Umbilical cord (tissue), 2 donors: ENCODE data around the gene CAMTA1. TPM values are rescaled to one million over a fixed set of nuclear protein-coding genes. Genes with fewer than 3 reads are reported as not detected.

Source experiments
- DNase-seq: peaks from one replicate; pipeline ENCODE4 v3.0.0-alpha.2; 2015; ENCODE audit warnings: low spot score
- total RNA-seq: library from RNA; depleted of rRNA; stranded (reverse); fragments of >200 nt; gene quantifications from one replicate; pipeline ENCODE4 v1.2.3, GENCODE V29; 2014; ENCODE audit warnings: low replicate concordance; ENCODE audit not compliant: insufficient read depth

The CAMTA1 gene
- total RNA-seq, 1 donor from 2014 or later: 29.6 TPM

- DNase-seq: no peak
Observed at GRCh38 chr1:7186382-7187111, 401.3 kb downstream of the CAMTA1 start.

DNA sequence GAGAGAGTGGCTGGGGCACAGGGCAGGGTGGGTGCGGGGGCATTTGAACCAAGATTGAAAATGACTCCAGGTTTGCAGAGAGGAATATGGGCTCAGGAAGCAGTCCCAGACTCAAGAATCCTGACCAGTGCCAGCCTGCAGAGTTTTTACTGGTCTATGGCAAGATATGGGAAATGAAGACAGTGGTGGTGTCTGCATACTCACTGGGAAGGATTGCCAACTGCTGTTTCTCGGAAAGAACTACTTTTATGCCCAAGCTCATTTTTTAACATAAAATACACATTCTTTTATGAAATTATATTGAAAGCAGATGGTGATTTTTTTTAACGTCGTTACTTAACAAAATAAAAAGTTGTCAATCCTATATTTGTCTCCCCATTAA, 401.8 kb downstream of the CAMTA1 start:
- DNase-seq: no peak

DNA sequence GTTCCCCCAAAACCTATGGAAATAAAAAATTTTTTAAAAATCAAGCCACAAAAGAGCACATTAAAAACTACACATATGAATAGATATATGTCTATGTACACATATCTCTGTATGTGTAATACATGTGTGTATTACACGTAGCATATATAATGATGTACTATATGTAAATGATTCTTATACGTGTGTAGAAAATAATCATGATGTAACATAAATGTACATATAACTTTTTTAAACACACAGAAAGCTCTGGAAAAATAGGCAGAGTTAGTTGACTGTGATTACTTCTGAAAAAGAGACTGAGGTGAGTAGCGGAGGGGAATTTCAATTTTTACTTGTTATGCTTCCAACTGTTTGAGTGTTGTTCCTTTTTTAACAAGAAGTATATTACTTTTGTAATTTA, 405.0 kb downstream of the CAMTA1 start:
- DNase-seq: no peak

GRCh38 chr1:7192453-7192852, 407.2 kb downstream of the CAMTA1 start:
- DNase-seq: no peak

DNA sequence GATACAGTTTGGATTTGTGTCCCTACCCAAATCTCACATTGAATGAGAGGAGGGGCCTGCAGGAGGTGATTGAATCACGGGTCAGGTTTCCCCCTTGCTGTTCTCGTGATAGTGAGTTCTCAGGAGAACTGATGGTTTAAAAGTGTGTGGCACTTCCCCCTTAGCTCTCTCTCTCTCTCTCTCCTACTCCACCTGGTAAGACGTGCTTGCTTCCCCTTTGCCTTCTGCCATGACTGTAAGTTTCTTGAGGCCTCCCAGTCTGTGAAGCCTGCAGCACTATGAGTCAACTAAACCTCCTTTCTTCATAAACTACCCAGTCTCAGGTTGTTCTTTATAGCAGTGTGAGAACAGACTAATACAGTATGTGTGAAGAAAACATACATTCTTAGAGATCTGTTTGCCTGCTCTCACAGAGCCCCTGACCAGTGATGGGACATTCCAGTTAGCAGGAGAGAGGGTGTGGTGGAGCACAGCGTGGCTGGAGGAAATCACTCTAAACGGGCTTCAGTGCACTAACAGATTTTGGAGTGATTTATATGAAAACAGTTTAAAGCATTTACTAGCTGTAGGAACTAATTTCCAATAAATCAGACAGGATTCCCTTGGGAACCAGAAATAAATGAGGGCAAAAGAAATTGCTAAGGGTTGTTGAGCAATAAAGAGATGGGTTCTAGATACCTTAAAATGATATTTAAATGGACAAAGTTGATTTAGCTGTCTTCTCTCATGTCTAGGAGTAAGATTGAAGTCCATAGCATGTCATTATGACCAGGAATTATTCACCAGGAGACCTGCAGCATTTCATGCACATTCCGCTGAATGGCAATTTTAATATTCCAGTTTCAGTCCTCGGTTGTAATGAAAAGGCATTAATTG, 411.0 kb downstream of the CAMTA1 start:
- no peak for DNase-seq

DNA sequence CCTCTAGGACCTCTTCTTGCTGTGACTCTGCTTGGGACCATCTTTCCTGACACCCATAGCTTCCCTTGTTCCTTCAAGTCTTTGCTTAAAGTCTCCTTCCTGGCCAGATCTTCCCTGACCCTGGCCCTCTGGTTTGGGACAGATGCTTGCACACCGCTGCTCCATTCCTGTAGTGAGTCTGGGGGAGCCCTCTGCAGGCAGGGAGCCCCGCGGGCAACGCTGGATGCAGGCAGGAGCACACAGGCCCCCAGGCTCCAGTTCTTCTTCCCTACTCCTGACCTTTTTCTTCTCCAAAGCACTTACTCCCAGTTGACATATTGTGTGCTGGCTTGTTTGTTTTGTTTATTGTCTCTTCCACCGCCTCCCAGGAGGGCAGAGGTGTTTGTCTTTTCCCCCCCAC, 413.4 kb downstream of the CAMTA1 start:
- DNase-seq: no peak

DNA sequence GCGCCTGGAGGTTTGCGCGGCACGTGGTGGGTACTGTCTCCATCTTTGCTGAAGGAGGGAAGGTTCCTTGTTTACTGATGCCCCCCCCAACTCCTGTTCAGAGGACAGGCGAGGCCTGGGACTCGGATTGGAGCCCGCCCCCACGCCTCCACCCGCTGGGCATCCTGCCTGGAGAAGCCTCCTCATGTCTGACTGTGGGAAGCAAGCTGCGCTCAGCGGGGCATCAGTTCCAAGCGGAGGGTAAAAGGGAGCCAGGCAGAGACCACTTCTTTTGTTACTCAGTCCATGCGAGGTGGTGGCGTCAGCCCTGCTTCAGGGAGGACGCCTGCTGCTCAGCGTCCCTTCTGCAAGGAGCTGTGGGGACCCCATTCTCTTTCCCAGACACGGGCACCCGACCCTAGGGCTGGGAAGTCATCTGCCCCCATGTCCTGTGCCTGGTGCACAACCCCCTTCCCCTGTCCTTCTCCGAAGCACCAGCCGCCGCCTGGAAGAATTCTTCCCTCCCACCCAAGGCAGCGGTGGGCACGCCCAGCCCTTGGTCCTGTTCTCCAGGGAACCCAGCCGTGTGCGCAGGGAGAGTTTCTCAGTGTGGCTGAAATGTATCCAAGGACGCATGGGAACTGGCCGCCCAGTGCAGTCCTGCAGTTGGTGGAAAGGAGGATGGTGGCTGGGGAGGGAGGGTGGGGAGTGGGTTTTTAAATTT, 414.0 kb downstream of the CAMTA1 start:
- no peak for DNase-seq

DNA sequence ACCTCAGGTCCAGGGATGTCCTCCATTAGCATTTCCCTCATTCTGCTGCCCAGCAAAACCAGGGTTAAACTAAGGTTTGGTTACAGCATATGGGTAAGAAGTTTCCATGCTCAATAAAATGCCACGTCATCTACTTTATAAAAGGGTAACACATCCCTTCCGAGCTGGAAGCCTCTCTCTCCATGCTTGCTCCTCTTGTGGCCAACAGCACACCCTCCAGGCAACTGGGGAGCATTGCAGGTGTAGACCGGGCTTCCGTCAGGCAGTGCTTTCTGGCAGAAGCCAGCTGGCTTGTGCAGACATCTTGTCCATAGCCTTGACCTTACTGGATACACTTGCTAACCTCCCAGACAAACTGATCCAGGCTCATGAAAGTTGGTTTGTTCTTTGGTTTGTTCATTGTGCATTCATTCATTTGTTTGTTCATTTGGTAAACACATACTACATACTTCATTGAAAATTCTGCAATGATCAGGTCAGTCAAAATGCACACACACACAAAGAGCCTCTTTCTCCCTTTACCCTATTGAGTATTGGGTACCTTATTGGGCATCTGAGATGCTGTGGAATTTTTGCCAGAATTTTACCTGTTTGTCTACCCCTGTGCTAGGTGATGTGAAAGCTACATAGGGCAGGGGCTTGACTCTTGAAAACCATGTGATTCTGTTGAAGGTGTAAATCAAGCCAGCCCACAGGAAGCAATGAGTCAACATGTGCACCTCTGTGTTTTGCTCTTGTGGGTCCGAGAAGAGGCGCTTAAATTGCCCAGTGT, 422.8 kb downstream of the CAMTA1 start:
- no peak for DNase-seq

- no peak for DNase-seq
Observed at GRCh38 chr1:7208647-7209180, 423.5 kb downstream of the CAMTA1 start.

GRCh38 chr1:7209336-7209735, 424.1 kb downstream of the CAMTA1 start:
- DNase-seq: no peak

- DNase-seq: no peak
Observed at GRCh38 chr1:7218210-7218832, 433.1 kb downstream of the CAMTA1 start.

GRCh38 chr1:7219031-7219430, 433.8 kb downstream of the CAMTA1 start:
- DNase-seq: no peak

- no peak for DNase-seq
Observed at GRCh38 chr1:7220007-7220406, 434.8 kb downstream of the CAMTA1 start.

DNA sequence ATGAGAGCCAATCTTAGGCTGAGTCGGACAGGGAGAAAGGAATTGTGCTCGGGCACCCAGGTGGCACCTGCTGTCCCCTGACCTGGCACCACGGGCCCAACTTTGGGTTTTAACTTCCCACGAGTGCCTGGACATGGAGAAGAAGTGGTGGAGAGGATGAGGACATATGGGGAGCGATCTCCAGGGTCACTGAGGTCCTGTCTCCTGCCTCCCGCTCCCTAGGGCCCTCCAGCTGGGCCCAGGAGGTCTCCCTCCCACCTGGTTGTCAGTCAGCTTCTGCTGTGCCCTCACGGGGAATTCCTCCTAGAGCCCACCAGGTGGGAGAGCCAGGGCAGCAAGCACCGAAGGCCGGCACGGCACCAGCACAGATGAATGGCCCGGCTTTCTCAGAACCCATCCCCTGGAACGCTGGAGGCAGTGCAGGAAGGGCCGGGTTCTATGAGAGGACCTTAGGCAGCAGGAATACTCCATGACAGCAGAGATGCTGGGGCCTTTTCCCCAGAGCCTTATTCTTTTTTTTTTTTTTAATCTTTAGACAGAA, 435.5 kb downstream of the CAMTA1 start:
- DNase-seq: no peak

GRCh38 chr1:7221826-7222694, 436.8 kb downstream of the CAMTA1 start:
- no peak for DNase-seq

DNA sequence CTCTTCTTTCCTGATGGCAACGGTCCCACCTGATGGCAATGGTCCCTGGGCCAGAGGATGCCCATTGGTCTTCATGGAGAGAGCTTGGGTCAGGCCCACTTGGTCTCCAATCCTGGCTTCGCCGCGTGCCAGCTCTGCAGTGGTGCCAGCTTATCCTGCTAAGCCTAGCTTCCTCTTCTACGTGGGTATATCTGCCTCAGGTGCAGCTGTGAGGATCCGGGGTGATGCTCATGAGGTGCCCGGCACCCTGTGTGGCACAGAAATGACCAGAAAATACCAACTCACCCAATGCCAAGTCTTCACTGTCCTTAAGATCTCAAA, 437.4 kb downstream of the CAMTA1 start:
- DNase-seq: no peak

DNA sequence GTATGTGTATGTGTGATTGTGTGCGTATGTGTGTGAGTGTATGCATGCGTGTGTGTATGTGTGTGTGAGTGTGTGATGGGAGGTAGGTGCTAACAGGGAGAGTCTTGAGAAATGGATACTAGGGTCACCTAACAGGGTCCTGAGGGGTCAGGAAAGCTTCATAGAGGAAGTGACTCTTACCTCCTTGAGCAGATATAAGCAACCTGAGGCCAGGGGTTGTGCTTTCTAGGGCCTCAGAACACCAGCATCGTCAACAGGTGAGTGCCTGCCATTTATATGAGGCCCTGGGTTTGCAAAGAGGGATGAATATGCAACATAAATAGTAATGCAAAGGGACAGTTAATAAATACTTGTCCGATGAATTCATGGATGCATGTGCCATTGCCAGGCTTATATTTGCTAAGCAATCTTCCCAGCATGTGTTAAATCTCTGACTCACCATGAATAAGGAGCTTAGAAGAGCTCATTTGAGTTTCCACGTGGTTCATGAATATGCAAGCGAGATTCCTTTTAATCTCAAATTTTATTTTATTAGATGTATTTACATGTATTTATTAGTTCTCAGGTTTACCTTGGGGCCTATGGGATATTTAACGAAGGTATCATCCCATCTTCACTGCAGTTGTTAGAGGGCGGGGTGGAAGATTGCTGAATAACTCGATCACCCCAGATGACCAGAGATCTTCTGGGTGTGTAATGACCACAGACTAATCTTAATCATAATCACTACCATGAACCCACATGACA, 438.3 kb downstream of the CAMTA1 start:
- no peak for DNase-seq

- DNase-seq: no peak
Observed at GRCh38 chr1:7224081-7224534, 438.9 kb downstream of the CAMTA1 start.

GRCh38 chr1:7224644-7225043, 439.4 kb downstream of the CAMTA1 start:
- DNase-seq: no peak
